ENCODE results near the gene SLC35E2B. TPM values are rescaled to one million over a fixed set of nuclear protein-coding genes. Genes with fewer than 3 reads are reported as not detected.

Gene SLC35E2B
- total RNA-seq, 3 donors from 2014 or later (not counting 1 experiment from before 2014, with no cell fraction given): 57.6 to 79.9 (median 61.8) TPM

GRCh38 chr1:1620433-1621139 lies 72.0 kb downstream of the SLC35E2B start:
- Mint-ChIP-seq H3K4me1 (peaks cover 14 to 17% of the 10 kb centered on the region in 2 donors), H3K27ac (no peak overlapping the region), H3K9me3 (no peaks in the 10 kb centered on the region), H3K27me3 (ENCODE audit: low read depth in 2 of 2) (no peaks in the 10 kb centered on the region), H3K36me3 (no peaks in the 10 kb centered on the region), H3K4me3 (no peak overlapping the region)
- Histone ChIP-seq H3K27ac (ENCODE audit: low read length) (no peak overlapping the region), H3K4me3 (ENCODE audit: low read length) (no peak overlapping the region), H3K4me1 (ENCODE audit: control insufficient read depth, insufficient read depth, low read length) (peaks cover 34% of the 10 kb centered on the region), H3K36me3 (ENCODE audit: control insufficient read depth, insufficient read depth, low read length) (no peaks in the 10 kb centered on the region), H3K9me3 (ENCODE audit: control insufficient read depth, insufficient read depth, low read length) (no peaks in the 10 kb centered on the region), H3K27me3 (ENCODE audit: control insufficient read depth, insufficient read depth, low read length) (no peaks in the 10 kb centered on the region)
- ATAC-seq (no peak), DNase-seq (no peak)
- 94% methylated on average over 16 of the region's 16 CpGs for WGBS (ENCODE audit: insufficient coverage)
- intact Hi-C loops (cut with micrococcal nuclease): no loop called here
- TF ChIP-seq CTCF (IDR thresholded peaks at IDR 0.05): no peak

- intact Hi-C loops (cut with micrococcal nuclease): loop anchor here (10.0 kb wide), 1 partner anchor 55 kb away; no protein-coding TSS in a partner anchor
- Histone ChIP-seq H3K4me1 (ENCODE audit: control insufficient read depth, insufficient read depth, low read length) (peaks cover 28% of the 10 kb centered on the region), H3K27ac (ENCODE audit: low read length) (no peak overlapping the region), H3K4me3 (ENCODE audit: low read length) (no peak overlapping the region), H3K27me3 (ENCODE audit: control insufficient read depth, insufficient read depth, low read length) (no peaks in the 10 kb centered on the region), H3K9me3 (ENCODE audit: control insufficient read depth, insufficient read depth, low read length) (no peaks in the 10 kb centered on the region), H3K36me3 (ENCODE audit: control insufficient read depth, insufficient read depth, low read length) (no peaks in the 10 kb centered on the region)
- H3K4me3 Mint-ChIP-seq: no peak overlapping the region
- no peak for TF ChIP-seq CTCF (IDR thresholded peaks at IDR 0.05)
- H3K27me3 Mint-ChIP-seq (ENCODE audit: low read depth in 2 of 2): no peaks in the 10 kb centered on the region
- no peaks in the 10 kb centered on the region for H3K9me3 Mint-ChIP-seq
- ATAC-seq (no peak), DNase-seq (no peak)
- H3K27ac Mint-ChIP-seq: no peak overlapping the region
- H3K4me1 Mint-ChIP-seq: peaks cover 15 to 16% of the 10 kb centered on the region in 2 donors
- H3K36me3 Mint-ChIP-seq: no peaks in the 10 kb centered on the region
- WGBS (ENCODE audit: insufficient coverage): 95% methylated on average over 14 of the region's 14 CpGs
Observed at GRCh38 chr1:1619917-1620361, 72.7 kb downstream of the SLC35E2B start.

- H3K9me3 Mint-ChIP-seq: no peaks in the 10 kb centered on the region
- H3K27ac Mint-ChIP-seq: no peak overlapping the region
- no peaks in the 10 kb centered on the region for H3K27me3 Mint-ChIP-seq (ENCODE audit: low read depth in 2 of 2)
- Histone ChIP-seq H3K4me3 (ENCODE audit: low read length) (no peak overlapping the region), H3K4me1 (ENCODE audit: control insufficient read depth, insufficient read depth, low read length) (peaks cover 29% of the 10 kb centered on the region), H3K27ac (ENCODE audit: low read length) (no peak overlapping the region), H3K36me3 (ENCODE audit: control insufficient read depth, insufficient read depth, low read length) (no peaks in the 10 kb centered on the region), H3K27me3 (ENCODE audit: control insufficient read depth, insufficient read depth, low read length) (no peaks in the 10 kb centered on the region), H3K9me3 (ENCODE audit: control insufficient read depth, insufficient read depth, low read length) (no peaks in the 10 kb centered on the region)
- intact Hi-C loops (cut with micrococcal nuclease): loop anchor here (10.0 kb wide), 1 partner anchor 56 kb away; no protein-coding TSS in a partner anchor
- H3K4me1 Mint-ChIP-seq: peaks cover 25 to 28% of the 10 kb centered on the region in 2 donors
- no peaks in the 10 kb centered on the region for H3K36me3 Mint-ChIP-seq
- ATAC-seq: no peak
- no peak for DNase-seq
- WGBS (ENCODE audit: insufficient coverage): 93% methylated on average over 9 of the region's 9 CpGs
- H3K4me3 Mint-ChIP-seq: no peak overlapping the region
- no peak for TF ChIP-seq CTCF (IDR thresholded peaks at IDR 0.05)
Observed at GRCh38 chr1:1618396-1619068, 74.1 kb downstream of the SLC35E2B start.

Data from natural killer cell (primary cell).